K562 (cell line): ENCODE measurements around the gene NDUFV3. TPM values are rescaled to one million over a fixed set of nuclear protein-coding genes. Genes with fewer than 3 reads are reported as not detected.
A peak's percentile ranks its signal among the peaks of the same experiment; 100 is the strongest.

ENCODE experiments used
- BDP1 ChIP-seq: IDR thresholded peaks from 3 replicates; pipeline ENCODE4 v1.6.1; 2011; ENCODE audit not compliant: insufficient read length, insufficient read depth
- BRCA1 ChIP-seq, 2 experiments: fragments of 450-650 bp in 1 of 2; sonication (generic) in 1 of 2; formaldehyde crosslinking in 1 of 2; IDR thresholded peaks; 2 replicates each; pipeline versions ENCODE4 v1.5.0 to v1.6.1; 2017 to 2020; ENCODE audit warnings: mild to moderate bottlenecking in 1 of 2, missing genetic modification reagents in 1 of 2
- BRF2 ChIP-seq: IDR thresholded peaks from 3 replicates; pipeline ENCODE4 v1.6.1; 2011; ENCODE audit warnings: borderline replicate concordance, mild to moderate bottlenecking; ENCODE audit not compliant: insufficient read length, insufficient read depth
- CREM ChIP-seq: IDR thresholded peaks from 2 replicates; pipeline ENCODE4 v1.6.1; 2014; ENCODE audit warnings: antibody characterized with exemption, low read depth
- FIP1L1 ChIP-seq: fragments of 200-400 bp; formaldehyde crosslinking; IDR thresholded peaks from 2 replicates; pipeline ENCODE4 v1.6.1; 2018; ENCODE audit warnings: mild to moderate bottlenecking, low read depth, low read length; ENCODE audit not compliant: poor library complexity, severe bottlenecking
- ILK ChIP-seq: fragments of 450-650 bp; IDR thresholded peaks from 2 replicates; pipeline ENCODE4 v1.6.1; 2016; ENCODE audit warnings: missing genetic modification characterization, low read depth, mild to moderate bottlenecking, missing compliant biosample characterization, moderate library complexity, borderline replicate concordance
- IRF2 ChIP-seq: sonication (generic); formaldehyde crosslinking; IDR thresholded peaks from 2 replicates; pipeline ENCODE4 v1.8.1; 2022; ENCODE audit warnings: mild to moderate bottlenecking, missing genetic modification reagents
- KAT8 ChIP-seq: fragments of 450-650 bp; IDR thresholded peaks from 2 replicates; pipeline ENCODE4 v1.6.1; 2016; ENCODE audit warnings: low read depth, mild to moderate bottlenecking
- NR2F6 ChIP-seq: fragments of 450-650 bp; formaldehyde crosslinking; IDR thresholded peaks from 2 replicates; pipeline ENCODE4 v1.4.0; 2020; ENCODE audit warnings: mild to moderate bottlenecking
- RNF219 ChIP-seq: fragments of 250-450 bp; sonication (Bioruptor Pico); IDR thresholded peaks from 2 replicates; pipeline ENCODE4 v1.5.0; 2022; ENCODE audit warnings: mild to moderate bottlenecking
- STAG1 ChIP-seq: sonication (generic); formaldehyde crosslinking; IDR thresholded peaks from 2 replicates; pipeline ENCODE4 v1.5.0; 2020; ENCODE audit warnings: missing genetic modification reagents, borderline replicate concordance
- TBP ChIP-seq: optimal IDR thresholded peaks from 2 replicates; pipeline ENCODE3; 2011; ENCODE audit warnings: low read depth, low read length, improper control_type of control experiment
- U2AF2 ChIP-seq: fragments of 200-400 bp; formaldehyde crosslinking; optimal IDR thresholded peaks from 2 replicates; pipeline ENCODE3; 2017; ENCODE audit warnings: low read depth, mild to moderate bottlenecking, low read length
- ZBTB40 ChIP-seq, 2 experiments: fragments of 450-650 bp in 1 of 2; sonication (generic) in 1 of 2; formaldehyde crosslinking in 1 of 2; IDR thresholded peaks; 2 replicates each; pipeline versions ENCODE4 v1.7.1 to v1.9.0; 2016 to 2022; ENCODE audit warnings: inconsistent platforms in 1 of 2, mild to moderate bottlenecking in 1 of 2, missing genetic modification reagents in 1 of 2
- polyA plus RNA-seq, 8 experiments: library from polyadenylated mRNA; depleted of rRNA in 4 of 8; stranded (reverse) in 5 of 8; unstranded in 3 of 8; fragments of >200 nt; fragmentation: Nextera tagmentation in 2 of 8; fragmentation: Illumina TruSeq in 1 of 8; extraction: Ambion mirVana in 2 of 8; extraction: Trizol in 1 of 8; gene quantifications; 2 replicates each; pipeline versions ENCODE4 v1.2.1 to v1.2.3, GENCODE V29; 2011 to 2014; ENCODE audit warnings: inconsistent platforms in 1 of 8, missing spikeins in 1 of 8
- total RNA-seq, 7 experiments: library from RNA; depleted of rRNA in 6 of 7; stranded (reverse); fragments of >200 nt in 6 of 7; fragmentation: Illumina TruSeq in 2 of 7; extraction: Trizol in 2 of 7; gene quantifications; 2 replicates each; pipeline versions ENCODE4 v1.2.1 to v1.2.3, GENCODE V29; 2011 to 2021; ENCODE audit warnings: low replicate concordance in 1 of 7

The NDUFV3 gene
- total and polyA plus RNA-seq, 9 of the 15 experiments (the other 6 are each of a cell fraction or from before 2014, with no cell fraction given): 19.1 to 87.8 (median 74.3) TPM

- peak; percentile 86 for TF ChIP-seq ZBTB40 (IDR thresholded peaks at IDR 0.05)
- no peak for TF ChIP-seq ZBTB40 (CRISPR knock-in tag; IDR thresholded peaks at IDR 0.05)
- no peak for TF ChIP-seq BRF2
- TF ChIP-seq FIP1L1: no peak
- TF ChIP-seq RNF219 (CRISPR knock-in tag): no peak
- TF ChIP-seq TBP: peak; percentile 49
- TF ChIP-seq STAG1 (CRISPR knock-in tag): peak; percentile 35; the same call in 1 of the 2 replicates
- no peak for TF ChIP-seq KAT8
- TF ChIP-seq BDP1: no peak
- no peak for TF ChIP-seq BRCA1 (IDR thresholded peaks at IDR 0.05)
- no peak for TF ChIP-seq BRCA1 (CRISPR knock-in tag; IDR thresholded peaks at IDR 0.05)
- peak; percentile 48; the same call in 1 of the 2 replicates for TF ChIP-seq CREM
- no peak for TF ChIP-seq NR2F6 (CRISPR knock-in tag)
- TF ChIP-seq IRF2 (CRISPR knock-in tag): no peak
- no peak for TF ChIP-seq ILK (tag)
- no peak for TF ChIP-seq U2AF2
Measured at GRCh38 chr21:42923553-42924432, 30.7 kb downstream of the NDUFV3 start (continued).
